ENCODE data around the gene ZNF423. TPM values are rescaled to one million over a fixed set of nuclear protein-coding genes. Genes with fewer than 3 reads are reported as not detected.

The ZNF423 gene
- total and polyA plus RNA-seq, 2 experiments from 2014 or later, result 14.9 to 41.8 TPM

DNA sequence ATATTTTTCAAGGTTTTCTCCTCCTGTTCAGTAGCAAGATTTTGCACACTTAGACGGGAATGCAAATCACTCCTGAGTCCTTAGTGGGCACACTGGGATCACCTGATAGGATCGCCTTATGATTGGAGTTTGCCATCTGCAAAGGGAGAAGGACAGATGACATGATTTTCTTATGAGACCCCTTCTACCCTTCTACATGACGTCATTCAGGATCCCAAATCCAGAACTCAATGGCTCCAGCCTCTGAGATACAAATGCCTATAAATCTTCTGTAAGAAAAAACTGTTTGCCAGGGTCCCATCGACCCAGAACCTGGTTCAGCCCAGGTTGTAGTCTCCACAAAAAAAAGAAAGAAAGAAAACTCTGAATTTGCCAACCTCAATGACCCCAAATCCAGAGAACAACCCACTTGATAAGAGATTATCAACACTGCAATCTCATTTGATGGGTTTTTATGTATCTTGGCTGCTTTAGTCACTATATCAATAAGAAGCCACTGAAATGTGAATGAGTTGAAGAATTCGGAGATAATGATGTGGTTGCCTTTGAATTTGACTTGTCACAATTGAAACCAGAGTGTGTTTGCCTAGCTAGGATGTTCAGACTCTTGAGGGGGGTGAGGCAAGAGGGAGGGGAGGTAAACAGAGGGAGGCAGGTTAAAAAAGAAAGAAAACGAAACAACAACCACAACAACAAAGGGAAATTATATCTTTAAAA is 6.7 kb downstream of the ZNF423 start:
- H3K27ac ChIP-seq (ENCODE audit: low read depth), result no peak overlapping the region
- peaks cover 92% of the 10 kb centered on the region for H3K4me1 ChIP-seq (ENCODE audit: insufficient read depth)
- Mint-ChIP-seq H3K27me3 (ENCODE audit: insufficient read depth, low read depth, poor library complexity) (peaks cover 13% of the 10 kb centered on the region), H3K4me3 (no peak overlapping the region), H3K9me3 (no peaks in the 10 kb centered on the region; the same call in 2 of the 3 replicates), H3K36me3 (ENCODE audit: low read depth) (peaks cover 8% of the 10 kb centered on the region; the same call in 1 of the 3 replicates), H3K27ac (no peak overlapping the region), H3K4me1 (peaks cover 90% of the 10 kb centered on the region)
- peaks cover 46% of the 10 kb centered on the region for H4K20me1 ChIP-seq (replicated peaks; ENCODE audit: insufficient read depth)
- no peaks in the 10 kb centered on the region for H3K36me3 ChIP-seq (ENCODE audit: insufficient read depth)
- H3K4me2 ChIP-seq, result peak overlapping the region; percentile 63; the same call in 1 of the 2 replicates
- no peak for ATAC-seq
- H3K4me3 ChIP-seq, result no peak overlapping the region
- no peak for DNase-seq (ENCODE audit: low spot score)
- TF ChIP-seq ZNF331 (CRISPR knock-in tag; IDR thresholded peaks at IDR 0.05; ENCODE audit: low read depth) (no peak), STAT1 (IDR thresholded peaks at IDR 0.05; ENCODE audit: unreplicated experiment) (no peak), ZNF462 (CRISPR knock-in tag; IDR thresholded peaks at IDR 0.05) (no peak), EZH2phosphoT487 (IDR thresholded peaks at IDR 0.05; ENCODE audit: unreplicated experiment) (no peak), CREB1 (CRISPR knock-in tag; IDR thresholded peaks at IDR 0.05; ENCODE audit: low read depth) (no peak), REST (IDR thresholded peaks at IDR 0.05; ENCODE audit: unreplicated experiment) (no peak), ETS1 (IDR thresholded peaks at IDR 0.05) (no peak), ZNF114 (CRISPR knock-in tag; IDR thresholded peaks at IDR 0.05) (no peak), JUNB (IDR thresholded peaks at IDR 0.05; ENCODE audit: unreplicated experiment) (no peak), EZH2 (IDR thresholded peaks at IDR 0.05; ENCODE audit: low read depth, unreplicated experiment) (no peak)
- no peak overlapping the region for H2AFZ ChIP-seq
- peaks cover 100% of the 10 kb centered on the region for H3K79me2 ChIP-seq (replicated peaks; ENCODE audit: insufficient read depth)
- H3K9me2 ChIP-seq (ENCODE audit: insufficient read depth), result no peaks in the 10 kb centered on the region
- no peaks in the 10 kb centered on the region for H3K27me3 ChIP-seq (ENCODE audit: insufficient read depth)
- 0 out of 2 replicates have a peak, but pooled peaks cover 7% of the 10 kb centered on the region for H3F3A ChIP-seq (replicated peaks; ENCODE audit: low read depth)
